Adrenal gland (tissue), 5 donors: Measurements from ENCODE around the gene SYK.

Experiments
- CTCF ChIP-seq, 6 experiments: fragments of 450-650 bp in 4 of 6; fragments of 200-600 bp in 2 of 6; sonication (generic) in 1 of 6; IDR thresholded peaks; 1 replicate in 5 of 6; 2 replicates in 1 of 6; pipeline versions ENCODE4 v1.5.1 to v1.8.0; 2016 to 2021; ENCODE audit warnings: antibody characterized with exemption in 6 of 6, mild to moderate bottlenecking in 2 of 6, moderate library complexity in 1 of 6
- POLR2A ChIP-seq, 2 donors: fragments of 450-650 bp; IDR thresholded peaks; one replicate each; pipeline ENCODE4 v1.6.1; 2017; ENCODE audit warnings: antibody characterized with exemption in 2 of 2, mild to moderate bottlenecking in 2 of 2, moderate library complexity in 1 of 2
- donor health status: DM: no; HTN: no; CAD: no.

GRCh38 chr9:90891308-90892040 is 89.9 kb downstream of the SYK start:
- TF ChIP-seq CTCF (IDR thresholded peaks at IDR 0.05), result no peak
- TF ChIP-seq POLR2A (IDR thresholded peaks at IDR 0.05), result no peak
